HepG2 (cell line): Measurements from ENCODE around the gene PPP6R2. TPM values are rescaled to one million over a fixed set of nuclear protein-coding genes. Genes with fewer than 3 reads are reported as not detected.

Experiments
- CENPT ChIP-seq: sonication (generic); formaldehyde crosslinking; IDR thresholded peaks from 2 replicates; pipeline ENCODE4 v1.8.0; 2022; ENCODE audit warnings: low read depth, mild to moderate bottlenecking, moderate library complexity, missing genetic modification reagents
- GZF1 ChIP-seq: sonication (generic); formaldehyde crosslinking; IDR thresholded peaks from 2 replicates; pipeline ENCODE4 v1.5.1; 2020; ENCODE audit warnings: mild to moderate bottlenecking, missing genetic modification reagents
- HMG20A ChIP-seq: IDR thresholded peaks from 2 replicates; pipeline ENCODE4 v1.6.1; 2016; ENCODE audit warnings: borderline replicate concordance
- KMT2B ChIP-seq: IDR thresholded peaks from 2 replicates; pipeline ENCODE4 v1.6.1; 2016; ENCODE audit warnings: missing genetic modification reagents, missing compliant biosample characterization
- NFE2L1 ChIP-seq: sonication (generic); formaldehyde crosslinking; IDR thresholded peaks from 2 replicates; pipeline ENCODE4 v1.4.0; 2020; ENCODE audit warnings: missing genetic modification reagents, mild to moderate bottlenecking, borderline replicate concordance
- RBAK ChIP-seq: sonication (generic); formaldehyde crosslinking; IDR thresholded peaks from 2 replicates; pipeline ENCODE4 v1.5.1; 2020; ENCODE audit warnings: mild to moderate bottlenecking, missing genetic modification reagents
- RXRA ChIP-seq: sonication (generic); formaldehyde crosslinking; IDR thresholded peaks from 2 replicates; pipeline ENCODE4 v1.5.1; 2020; ENCODE audit warnings: missing genetic modification reagents
- SP5 ChIP-seq: IDR thresholded peaks from 2 replicates; pipeline ENCODE4 v1.6.1; 2016; ENCODE audit warnings: low read depth, borderline replicate concordance
- ZBTB4 ChIP-seq: sonication (generic); formaldehyde crosslinking; IDR thresholded peaks from 2 replicates; pipeline ENCODE4 v1.4.0; 2020; ENCODE audit warnings: missing genetic modification reagents, mild to moderate bottlenecking, borderline replicate concordance
- ZNF10 ChIP-seq: sonication (generic); formaldehyde crosslinking; IDR thresholded peaks from 2 replicates; pipeline ENCODE4 v1.4.0; 2020; ENCODE audit warnings: mild to moderate bottlenecking, low read depth, missing genetic modification reagents, borderline replicate concordance
- ZNF280D ChIP-seq: sonication (generic); formaldehyde crosslinking; IDR thresholded peaks from 2 replicates; pipeline ENCODE4 v1.5.1; 2020; ENCODE audit warnings: mild to moderate bottlenecking, missing genetic modification reagents
- ZNF619 ChIP-seq: sonication (generic); formaldehyde crosslinking; IDR thresholded peaks from 2 replicates; pipeline ENCODE4 v1.4.0; 2020; ENCODE audit warnings: mild to moderate bottlenecking, missing genetic modification reagents
- polyA plus RNA-seq, 8 experiments: library from polyadenylated mRNA; depleted of rRNA in 3 of 8; stranded (reverse) in 7 of 8; unstranded in 1 of 8; fragments of >200 nt; fragmentation: Illumina TruSeq in 4 of 8; extraction: Trizol in 4 of 8; gene quantifications; 2 replicates each; pipeline versions ENCODE4 v1.2.1 to v1.2.3, GENCODE V29; 2011 to 2016; ENCODE audit warnings: low read depth in 4 of 8, missing spikeins in 1 of 8, mixed read lengths in 1 of 8; ENCODE audit not compliant: insufficient read depth in 1 of 8
- total RNA-seq, 5 experiments: library from RNA; depleted of rRNA; stranded (reverse); fragments of >200 nt; fragmentation: Illumina TruSeq; extraction: Trizol; gene quantifications; 2 replicates each; pipeline ENCODE4 v1.2.3, GENCODE V29; 2016; ENCODE audit warnings: low read depth in 1 of 5
- TF ChIP-seq, protein P1 (sequence below): sonication (generic); formaldehyde crosslinking; IDR thresholded peaks from 2 replicates; pipeline ENCODE4 v1.4.0; 2020; ENCODE audit warnings: missing genetic modification reagents

The PPP6R2 gene
- total and polyA plus RNA-seq, 2 of the 13 experiments (the other 11 are each of a cell fraction or from before 2014, with no cell fraction given) = 55.0 to 102 TPM

- TF ChIP-seq RBAK (no peak), SP5 (CRISPR knock-in tag) (peak; percentile 80), GZF1 (no peak), HMG20A (no peak), ZNF619 (no peak), RXRA (CRISPR knock-in tag) (peak; percentile 39; the same call in 1 of the 2 replicates), ZNF280D (no peak), KMT2B (no peak), ZNF10 (CRISPR knock-in tag) (no peak), NFE2L1 (CRISPR knock-in tag) (no peak), CENPT (CRISPR knock-in tag) (no peak), ZBTB4 (CRISPR knock-in tag) (no peak)
- TF ChIP-seq, protein P1, sequence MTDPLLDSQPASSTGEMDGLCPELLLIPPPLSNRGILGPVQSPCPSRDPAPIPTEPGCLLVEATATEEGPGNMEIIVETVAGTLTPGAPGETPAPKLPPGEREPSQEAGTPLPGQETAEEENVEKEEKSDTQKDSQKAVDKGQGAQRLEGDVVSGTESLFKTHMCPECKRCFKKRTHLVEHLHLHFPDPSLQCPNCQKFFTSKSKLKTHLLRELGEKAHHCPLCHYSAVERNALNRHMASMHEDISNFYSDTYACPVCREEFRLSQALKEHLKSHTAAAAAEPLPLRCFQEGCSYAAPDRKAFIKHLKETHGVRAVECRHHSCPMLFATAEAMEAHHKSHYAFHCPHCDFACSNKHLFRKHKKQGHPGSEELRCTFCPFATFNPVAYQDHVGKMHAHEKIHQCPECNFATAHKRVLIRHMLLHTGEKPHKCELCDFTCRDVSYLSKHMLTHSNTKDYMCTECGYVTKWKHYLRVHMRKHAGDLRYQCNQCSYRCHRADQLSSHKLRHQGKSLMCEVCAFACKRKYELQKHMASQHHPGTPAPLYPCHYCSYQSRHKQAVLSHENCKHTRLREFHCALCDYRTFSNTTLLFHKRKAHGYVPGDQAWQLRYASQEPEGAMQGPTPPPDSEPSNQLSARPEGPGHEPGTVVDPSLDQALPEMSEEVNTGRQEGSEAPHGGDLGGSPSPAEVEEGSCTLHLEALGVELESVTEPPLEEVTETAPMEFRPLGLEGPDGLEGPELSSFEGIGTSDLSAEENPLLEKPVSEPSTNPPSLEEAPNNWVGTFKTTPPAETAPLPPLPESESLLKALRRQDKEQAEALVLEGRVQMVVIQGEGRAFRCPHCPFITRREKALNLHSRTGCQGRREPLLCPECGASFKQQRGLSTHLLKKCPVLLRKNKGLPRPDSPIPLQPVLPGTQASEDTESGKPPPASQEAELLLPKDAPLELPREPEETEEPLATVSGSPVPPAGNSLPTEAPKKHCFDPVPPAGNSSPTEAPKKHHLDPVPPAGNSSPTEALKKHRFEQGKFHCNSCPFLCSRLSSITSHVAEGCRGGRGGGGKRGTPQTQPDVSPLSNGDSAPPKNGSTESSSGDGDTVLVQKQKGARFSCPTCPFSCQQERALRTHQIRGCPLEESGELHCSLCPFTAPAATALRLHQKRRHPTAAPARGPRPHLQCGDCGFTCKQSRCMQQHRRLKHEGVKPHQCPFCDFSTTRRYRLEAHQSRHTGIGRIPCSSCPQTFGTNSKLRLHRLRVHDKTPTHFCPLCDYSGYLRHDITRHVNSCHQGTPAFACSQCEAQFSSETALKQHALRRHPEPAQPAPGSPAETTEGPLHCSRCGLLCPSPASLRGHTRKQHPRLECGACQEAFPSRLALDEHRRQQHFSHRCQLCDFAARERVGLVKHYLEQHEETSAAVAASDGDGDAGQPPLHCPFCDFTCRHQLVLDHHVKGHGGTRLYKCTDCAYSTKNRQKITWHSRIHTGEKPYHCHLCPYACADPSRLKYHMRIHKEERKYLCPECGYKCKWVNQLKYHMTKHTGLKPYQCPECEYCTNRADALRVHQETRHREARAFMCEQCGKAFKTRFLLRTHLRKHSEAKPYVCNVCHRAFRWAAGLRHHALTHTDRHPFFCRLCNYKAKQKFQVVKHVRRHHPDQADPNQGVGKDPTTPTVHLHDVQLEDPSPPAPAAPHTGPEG = no peak
Observed at GRCh38 chr22:50296658-50297490, 46.3 kb upstream of the PPP6R2 start (continued).
